ENCODE measurements around the gene FMN1.
"Not testable (repeated sequence)": the region's sequence is repeated elsewhere in the genome, so short reads cannot be mapped to it uniquely, and the experiment has no call there.

- TF ChIP-seq SUZ12 (IDR thresholded peaks at IDR 0.05); SP1 (IDR thresholded peaks at IDR 0.05); FOXA1 (IDR thresholded peaks at IDR 0.05); TARDBP (IDR thresholded peaks at IDR 0.05); FOXK2 (IDR thresholded peaks at IDR 0.05); ELF4 (IDR thresholded peaks at IDR 0.05); BHLHE40 (IDR thresholded peaks at IDR 0.05; ENCODE audit: borderline replicate concordance); FOXM1 (IDR thresholded peaks at IDR 0.05; ENCODE audit: borderline replicate concordance); ZNF384 (IDR thresholded peaks at IDR 0.05); L3MBTL2 (conservative IDR thresholded peaks at IDR 0.05); PKNOX1 (IDR thresholded peaks at IDR 0.05); NFRKB (IDR thresholded peaks at IDR 0.05); ARNT (IDR thresholded peaks at IDR 0.05); CTBP1 (IDR thresholded peaks at IDR 0.05; ENCODE audit: borderline replicate concordance): not testable (repeated sequence)
These were observed 244.5 kb downstream of the FMN1 start for GRCh38 chr15:32950051-32950450.

All from HEK293T (cell line).